ENCODE results near the gene LEMD2.

- TF ChIP-seq CTCF (optimal IDR thresholded peaks at IDR 0.05 in 1 of 3, IDR thresholded peaks at IDR 0.05 in 1 of 3, conservative IDR thresholded peaks at IDR 0.05 in 1 of 3; ENCODE audit: extremely low read depth in 1 of 3, insufficient read depth in 2 of 3, low read length in 3 of 3) (no peak), EZH2 (IDR thresholded peaks at IDR 0.05; ENCODE audit: low read length) (no peak)
These were observed 28.9 kb downstream of the LEMD2 start for GRCh38 chr6:33759887-33760629.

Data from keratinocyte (primary cell).